CD4-positive, alpha-beta T cell treated with Interleukin-4 for 4 hours (primary cell): Measurements from ENCODE around the gene KRTDAP.
"Not testable (repeated sequence)": the region's sequence is repeated elsewhere in the genome, so short reads cannot be mapped to it uniquely, and the experiment has no call there.

ENCODE experiments used
- DNase-seq: peaks from one replicate; pipeline ENCODE4 v3.0.0-alpha.2; 2020

KRTDAP gene

DNA sequence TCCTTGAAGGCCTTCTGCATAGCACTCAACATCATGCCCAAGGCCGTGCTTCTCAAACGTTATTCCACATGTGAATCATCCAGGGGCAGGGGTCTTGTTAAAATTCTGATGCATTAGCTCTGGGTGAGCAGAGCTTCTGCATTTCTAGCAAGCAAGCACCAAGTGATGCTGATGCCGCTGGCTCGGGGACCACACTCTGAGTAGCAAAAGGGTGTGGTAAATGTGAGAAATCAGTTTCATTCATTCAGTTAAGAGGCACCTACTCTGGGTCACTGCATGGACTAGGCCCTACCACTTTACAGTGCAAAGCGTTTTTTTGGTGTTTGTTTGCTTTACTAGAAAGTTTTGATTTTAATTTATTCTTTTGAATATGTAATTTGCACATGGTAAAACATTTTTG lies 7.2 kb downstream of the KRTDAP start:
- no peak for DNase-seq

- no peak for DNase-seq
Observed at GRCh38 chr19:35478794-35479677, 11.2 kb downstream of the KRTDAP start.

DNA sequence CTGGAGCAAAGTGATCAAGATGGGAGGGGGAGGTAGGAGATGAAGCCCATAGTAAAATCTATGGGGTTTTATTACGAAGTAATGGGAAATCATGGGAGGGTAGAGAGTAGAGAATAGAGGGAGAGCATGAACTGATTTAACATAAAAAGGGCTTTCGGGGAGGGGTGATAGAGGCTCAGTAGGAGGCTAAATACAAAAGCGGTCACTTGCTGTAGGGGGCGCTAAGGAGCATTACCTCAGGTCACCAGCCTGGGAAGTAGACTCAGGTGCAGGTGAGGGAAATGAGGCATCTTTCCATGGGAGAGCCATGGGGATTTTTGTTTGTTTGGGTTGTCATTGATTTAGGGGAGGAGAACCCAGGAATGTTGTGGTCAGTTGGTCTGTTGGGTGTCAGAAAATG lies 14.1 kb downstream of the KRTDAP start:
- no peak for DNase-seq

- DNase-seq = not testable (repeated sequence)
Observed at GRCh38 chr19:35474594-35474993, 15.7 kb downstream of the KRTDAP start.

GRCh38 chr19:35474104-35474503 lies 16.2 kb downstream of the KRTDAP start:
- DNase-seq = no peak

DNA sequence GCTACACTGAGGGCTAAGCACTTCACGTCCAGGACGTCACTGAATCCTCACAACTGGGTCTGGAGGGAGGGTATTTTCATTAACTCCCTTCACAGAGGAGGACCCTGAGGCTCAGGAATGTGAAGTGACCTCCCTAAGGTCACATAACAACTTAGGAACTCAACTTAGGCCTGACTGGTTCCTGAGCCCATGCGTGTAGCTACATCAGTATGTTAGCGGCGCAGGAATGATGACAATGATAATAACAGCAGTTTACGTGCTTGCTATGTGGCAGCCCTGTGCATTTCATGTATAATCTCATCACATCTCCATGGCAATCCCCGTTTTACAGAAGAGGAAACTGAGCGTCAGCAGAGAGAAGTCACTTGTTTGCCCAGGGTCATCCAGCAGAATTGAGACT lies 18.3 kb downstream of the KRTDAP start:
- DNase-seq = no peak

- DNase-seq = not testable (repeated sequence)
Observed at GRCh38 chr19:35471075-35471474, 19.2 kb downstream of the KRTDAP start.

DNA sequence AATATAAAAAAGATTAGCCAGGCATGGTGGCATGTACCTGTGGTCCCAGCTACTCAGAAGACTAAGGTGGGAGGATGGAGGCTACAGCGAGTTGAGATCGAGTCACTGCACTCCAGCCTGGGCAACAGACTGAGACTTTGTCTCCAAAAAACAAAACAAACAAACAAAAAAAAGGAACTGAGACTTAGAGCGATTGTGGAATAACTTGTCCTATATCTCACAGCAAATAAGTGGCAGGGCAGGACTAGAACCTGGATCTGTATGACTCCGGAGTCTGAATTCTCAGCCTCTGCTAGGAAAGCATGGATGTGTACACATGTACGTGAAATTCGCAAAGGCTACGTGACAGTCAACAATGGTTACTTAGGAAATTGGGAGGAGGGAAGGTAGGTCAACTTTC lies 20.1 kb downstream of the KRTDAP start:
- no peak for DNase-seq

DNA sequence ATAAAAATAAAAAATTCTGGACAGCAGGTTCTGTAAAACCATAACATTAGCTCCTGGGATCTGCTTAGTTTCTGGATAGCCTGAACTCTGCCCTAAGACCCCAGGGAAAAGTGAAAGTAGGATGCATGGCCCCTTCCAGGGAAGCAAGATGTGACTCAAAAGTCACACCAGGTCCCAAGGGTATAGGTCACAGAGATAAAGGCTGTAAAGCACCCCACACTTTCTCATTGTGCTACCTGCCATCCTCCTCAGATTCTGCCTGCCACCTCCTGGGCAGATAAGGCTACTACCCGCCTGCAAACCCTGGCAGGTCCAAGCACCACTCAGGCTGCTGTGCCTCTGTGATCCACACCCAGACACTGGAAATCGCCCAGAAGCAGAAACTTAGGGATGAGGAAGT lies 21.6 kb downstream of the KRTDAP start:
- DNase-seq = peak; percentile 71

- no peak for DNase-seq
Observed at GRCh38 chr19:35466259-35466658, 24.0 kb downstream of the KRTDAP start.

GRCh38 chr19:35462956-35463355 lies 27.3 kb downstream of the KRTDAP start:
- DNase-seq = not testable (repeated sequence)

DNA sequence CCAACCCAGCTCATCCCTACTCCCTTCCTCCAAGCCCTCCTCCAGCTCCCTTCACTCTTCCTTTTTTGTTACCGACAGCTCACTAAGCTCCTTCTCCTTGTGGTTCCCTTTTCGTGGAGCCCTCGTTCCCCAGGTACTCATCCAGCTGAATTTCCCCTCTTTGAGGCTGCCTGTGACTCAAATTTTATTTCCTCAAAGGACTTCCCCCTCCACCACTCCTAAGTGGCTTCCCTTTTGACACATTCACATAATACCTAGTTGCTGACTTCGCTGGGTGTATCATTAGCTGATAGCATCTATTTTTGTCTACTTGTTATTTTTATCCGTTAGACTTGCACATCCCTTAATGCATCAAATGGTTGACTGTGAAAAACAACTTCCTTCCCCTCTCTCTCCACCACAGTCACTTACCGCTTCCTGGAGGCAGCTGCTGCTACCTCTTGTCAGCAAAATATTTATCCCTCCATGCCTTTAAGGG lies 27.7 kb downstream of the KRTDAP start:
- peak; percentile 87 for DNase-seq

- not testable (repeated sequence) for DNase-seq
Observed at GRCh38 chr19:35461788-35462187, 28.5 kb downstream of the KRTDAP start.

GRCh38 chr19:35461060-35461459 lies 29.2 kb downstream of the KRTDAP start:
- no peak for DNase-seq

DNA sequence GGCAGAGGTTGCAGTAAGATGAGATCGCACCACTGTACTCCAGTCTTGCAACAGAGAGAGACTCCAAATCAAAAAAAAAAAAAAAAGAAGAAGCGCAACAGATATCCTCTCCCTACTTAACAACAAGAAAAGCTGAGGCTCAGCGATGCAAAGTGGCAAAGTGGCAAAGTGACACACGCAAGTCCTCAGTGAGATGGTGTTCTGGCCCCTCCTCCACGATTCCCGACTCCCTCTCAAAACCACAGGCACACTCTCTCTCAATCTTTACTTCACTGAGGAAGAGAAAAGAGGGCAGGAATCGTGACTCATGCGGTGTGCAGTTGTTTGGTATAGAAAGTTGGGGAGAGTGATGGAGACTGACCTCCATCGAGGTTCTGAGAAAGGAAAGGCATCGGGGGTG lies 29.7 kb downstream of the KRTDAP start:
- DNase-seq = no peak

DNA sequence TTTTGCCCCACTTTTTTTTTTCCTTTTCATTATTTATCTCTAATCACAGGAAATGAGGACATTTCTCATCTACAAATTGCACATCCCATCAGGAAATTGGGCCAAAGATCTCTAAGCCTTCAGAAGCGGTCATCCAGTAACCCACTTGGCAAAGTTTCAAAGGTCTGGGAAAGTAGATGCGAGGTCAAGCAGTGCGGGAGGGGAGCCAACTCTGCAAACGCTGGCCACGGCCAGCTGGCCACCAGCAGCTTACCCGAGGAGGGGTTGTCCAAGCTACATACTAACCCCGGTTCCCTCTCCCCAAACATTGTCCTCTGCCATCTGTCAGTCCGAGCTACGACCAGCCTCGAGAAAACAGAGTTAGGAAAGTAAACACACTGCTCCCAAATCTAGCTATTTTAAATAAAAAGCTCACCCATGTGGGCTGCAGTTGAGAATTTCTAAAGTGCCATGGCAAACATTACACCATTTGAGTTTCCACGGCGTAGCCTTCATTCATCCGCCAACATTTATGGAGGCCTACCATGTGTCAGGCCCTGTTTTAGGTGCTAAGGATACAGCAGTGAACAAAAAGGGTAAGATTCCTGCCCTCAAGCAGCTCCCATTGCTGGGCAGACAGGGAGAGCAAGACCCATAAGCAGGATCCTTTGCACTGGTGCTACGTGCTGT lies 30.7 kb downstream of the KRTDAP start:
- no peak for DNase-seq

- no peak for DNase-seq
Observed at GRCh38 chr19:35458731-35459391, 31.4 kb downstream of the KRTDAP start.

- no peak for DNase-seq
Observed at GRCh38 chr19:35458192-35458591, 32.1 kb downstream of the KRTDAP start.

GRCh38 chr19:35457173-35457572 lies 33.1 kb downstream of the KRTDAP start:
- no peak for DNase-seq

GRCh38 chr19:35455616-35456201 lies 34.6 kb downstream of the KRTDAP start:
- no peak for DNase-seq

- DNase-seq = no peak
Observed at GRCh38 chr19:35454663-35455062, 35.6 kb downstream of the KRTDAP start.

GRCh38 chr19:35451338-35452096 lies 38.7 kb downstream of the KRTDAP start:
- peak; percentile 21 for DNase-seq
